Trophoblast cell (in vitro differentiated cells and primary cell): Measurements from ENCODE around the gene ATP6V1B1.

Source experiments
- DNase-seq, 2 donors: peaks; one replicate each; pipeline ENCODE4 v3.0.0-alpha.2; 2016
- H2AFZ ChIP-seq: 2 replicates; pipeline ENCODE4 v1.6.1; 2013; ENCODE audit warnings: low read length, moderate library complexity, mild to moderate bottlenecking; ENCODE audit not compliant: insufficient read depth, poor library complexity
- H2AK5ac ChIP-seq: 2 replicates; pipeline ENCODE4 v1.6.1; 2013; ENCODE audit warnings: mild to moderate bottlenecking, low read length
- H2BK120ac ChIP-seq: 2 replicates; pipeline ENCODE4 v1.6.1; 2013; ENCODE audit warnings: low read length, mild to moderate bottlenecking, moderate library complexity; ENCODE audit not compliant: insufficient read depth, poor library complexity
- H2BK12ac ChIP-seq: 2 replicates; pipeline ENCODE4 v1.6.1; 2013; ENCODE audit warnings: mild to moderate bottlenecking, low read length, moderate library complexity
- H2BK5ac ChIP-seq: 2 replicates; pipeline ENCODE4 v1.6.1; 2013; ENCODE audit warnings: low read length, low read depth, moderate library complexity, mild to moderate bottlenecking; ENCODE audit not compliant: poor library complexity
- H3K14ac ChIP-seq: 2 replicates; pipeline ENCODE4 v1.6.1; 2013; ENCODE audit warnings: mild to moderate bottlenecking, low read length
- H3K18ac ChIP-seq: 2 replicates; pipeline ENCODE4 v1.6.1; 2013; ENCODE audit warnings: mild to moderate bottlenecking, low read length
- H3K23ac ChIP-seq: 2 replicates; pipeline ENCODE4 v1.6.1; 2013; ENCODE audit warnings: low read length
- H3K27ac ChIP-seq: 2 replicates; pipeline ENCODE4 v1.5.1; 2013; ENCODE audit warnings: low read depth, mild to moderate bottlenecking, inconsistent platforms, low read length, moderate library complexity
- H3K27me3 ChIP-seq: 2 replicates; pipeline ENCODE4 v1.6.1; 2013; ENCODE audit warnings: inconsistent platforms, mild to moderate bottlenecking, low read length, moderate library complexity; ENCODE audit not compliant: insufficient read depth
- H3K36me3 ChIP-seq, 2 experiments: 1 replicate in 1 of 2; 2 replicates in 1 of 2; pipeline ENCODE4 v1.6.1; 2013; ENCODE audit warnings: low read length in 2 of 2, mild to moderate bottlenecking in 2 of 2, moderate library complexity in 1 of 2; ENCODE audit not compliant: insufficient read depth in 2 of 2, control insufficient read depth in 1 of 2
- H3K4ac ChIP-seq: 2 replicates; pipeline ENCODE4 v1.6.1; 2013; ENCODE audit warnings: low read depth, mild to moderate bottlenecking, low read length, moderate library complexity
- H3K4me1 ChIP-seq, 2 experiments: 1 replicate in 1 of 2; 2 replicates in 1 of 2; pipeline ENCODE4 v1.6.1; 2013; ENCODE audit warnings: low read length in 2 of 2, mild to moderate bottlenecking in 2 of 2, moderate library complexity in 1 of 2; ENCODE audit not compliant: insufficient read depth in 2 of 2, control insufficient read depth in 1 of 2
- H3K4me2 ChIP-seq: 2 replicates; pipeline ENCODE4 v1.6.1; 2013; ENCODE audit warnings: inconsistent platforms, mild to moderate bottlenecking, low read length, moderate library complexity
- H3K4me3 ChIP-seq: 2 replicates; pipeline ENCODE4 v1.5.1; 2013; ENCODE audit warnings: mild to moderate bottlenecking, low read depth, low read length, inconsistent platforms
- H3K79me1 ChIP-seq: one replicate; pipeline ENCODE4 v1.6.1; 2013; ENCODE audit warnings: low read length
- H3K79me2 ChIP-seq: 2 replicates; pipeline ENCODE4 v1.6.1; 2013; ENCODE audit warnings: low read length, mild to moderate bottlenecking; ENCODE audit not compliant: control insufficient read depth, insufficient read depth, poor library complexity
- H3K9ac ChIP-seq: 2 replicates; pipeline ENCODE4 v1.6.1; 2013; ENCODE audit warnings: mild to moderate bottlenecking, low read length
- H3K9me3 ChIP-seq: 2 replicates; pipeline ENCODE4 v1.6.1; 2013; ENCODE audit warnings: low read depth, mild to moderate bottlenecking, control low read depth, inconsistent platforms, low read length; ENCODE audit not compliant: insufficient read depth
- H4K12ac ChIP-seq: 2 replicates; pipeline ENCODE4 v1.6.1; 2013; ENCODE audit warnings: low read depth, mild to moderate bottlenecking, low read length, moderate library complexity
- H4K8ac ChIP-seq: 2 replicates; pipeline ENCODE4 v1.6.1; 2013; ENCODE audit warnings: low read depth, mild to moderate bottlenecking, low read length, moderate library complexity
- H4K91ac ChIP-seq: one replicate; pipeline ENCODE4 v1.6.1; 2013; ENCODE audit warnings: low read depth, mild to moderate bottlenecking, low read length, moderate library complexity
- WGBS: extraction: QIAGEN DNeasy Blood & Tissue Kit; methylation state at CpG from one replicate; pipeline ENCODE4 v1.1.7; 2013; ENCODE audit warnings: missing lambda C conversion rate; ENCODE audit not compliant: insufficient read length, insufficient coverage; ENCODE audit errors: extremely low coverage; 5-methylcytosine and 5-hydroxymethylcytosine counted together

Gene ATP6V1B1

DNA sequence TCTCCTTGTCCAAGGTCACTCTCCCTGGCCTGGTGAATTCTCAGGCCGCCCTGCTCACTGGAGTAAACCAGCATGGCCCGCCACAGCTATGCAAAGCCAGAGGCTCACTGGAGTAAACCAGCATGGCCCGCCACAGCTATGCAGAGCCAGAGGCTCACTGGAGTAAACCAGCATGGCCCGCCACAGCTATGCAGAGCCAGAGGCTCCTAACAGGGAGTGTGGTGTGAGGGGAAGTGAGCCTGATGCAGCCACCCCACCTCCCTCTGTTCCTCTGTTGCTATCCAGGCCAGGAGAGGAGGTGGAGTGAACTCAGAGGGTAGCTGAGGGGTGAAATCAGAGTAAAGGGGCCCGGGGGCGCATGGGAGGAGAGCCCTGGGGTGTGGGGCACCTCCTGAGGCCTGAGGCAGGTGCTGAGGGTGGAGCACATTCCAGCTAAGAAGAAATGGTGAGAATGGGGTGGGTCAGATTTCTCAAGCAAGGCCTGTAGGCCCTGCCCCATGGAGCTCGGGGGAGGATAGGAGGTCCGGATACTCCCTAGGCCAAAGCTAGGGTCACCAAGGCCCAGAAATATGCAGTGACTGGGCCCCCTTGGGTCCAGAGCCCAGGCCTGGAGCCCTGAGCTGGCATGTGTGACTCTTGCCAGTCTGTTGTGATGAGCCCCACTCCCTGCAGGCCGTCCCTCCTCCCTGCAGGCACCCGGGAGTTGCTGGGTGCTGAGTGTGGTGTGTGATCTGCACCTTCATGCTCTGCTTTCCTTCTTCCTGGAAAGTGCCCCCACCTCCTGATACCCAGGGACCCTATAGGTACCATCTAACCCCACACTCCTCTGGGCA is 1.5 kb downstream of the ATP6V1B1 start:
- Histone ChIP-seq H3K79me2 (no peaks in the 10 kb centered on the region), H3K4me1 (peaks cover 6 to 9% of the 10 kb centered on the region in 2 experiments), H3K23ac (no peak overlapping the region), H2BK120ac (no peak overlapping the region), H3K9me3 (no peaks in the 10 kb centered on the region), H3K4me3 (no peak overlapping the region), H2BK5ac (no peak overlapping the region), H2BK12ac (no peak overlapping the region), H3K4me2 (no peak overlapping the region), H4K91ac (no peak overlapping the region), H4K12ac (no peak overlapping the region), H2AK5ac (no peak overlapping the region), H3K27me3 (peaks cover 13% of the 10 kb centered on the region), H2AFZ (no peak overlapping the region), H3K27ac (no peak overlapping the region), H3K36me3 (no peaks in the 10 kb centered on the region), H3K79me1 (no peaks in the 10 kb centered on the region), H3K9ac (no peak overlapping the region), H3K18ac (no peak overlapping the region), H3K4ac (no peak overlapping the region), H4K8ac (no peak overlapping the region), H3K14ac (no peak overlapping the region)
- WGBS, result no CpG with 5 or more reads among the region's 10 CpGs
- peak; percentile 55 to 67 for DNase-seq

GRCh38 chr2:70937866-70938585 is 2.3 kb downstream of the ATP6V1B1 start:
- Histone ChIP-seq H3K18ac (no peak overlapping the region), H3K9ac (no peak overlapping the region), H3K27me3 (peaks cover 13% of the 10 kb centered on the region), H4K12ac (no peak overlapping the region), H3K27ac (no peak overlapping the region), H2BK12ac (no peak overlapping the region), H2AK5ac (no peak overlapping the region), H3K23ac (no peak overlapping the region), H3K4ac (no peak overlapping the region), H3K14ac (no peak overlapping the region), H3K36me3 (no peaks in the 10 kb centered on the region), H2BK5ac (no peak overlapping the region), H3K4me2 (no peak overlapping the region), H3K79me1 (no peaks in the 10 kb centered on the region), H4K8ac (no peak overlapping the region), H2BK120ac (no peak overlapping the region), H4K91ac (no peak overlapping the region), H3K4me1 (peaks cover 6 to 9% of the 10 kb centered on the region in 2 experiments), H3K79me2 (no peaks in the 10 kb centered on the region), H3K4me3 (no peak overlapping the region), H2AFZ (no peak overlapping the region), H3K9me3 (no peaks in the 10 kb centered on the region)
- DNase-seq, result peak; percentile 13
- WGBS, result no CpG with 5 or more reads among the region's 10 CpGs

- H3K4me3 ChIP-seq, result no peak overlapping the region
- H3K14ac ChIP-seq, result no peak overlapping the region
Measured at GRCh38 chr2:70938586-70938950, 2.9 kb downstream of the ATP6V1B1 start.

GRCh38 chr2:70939001-70939838 is 3.5 kb downstream of the ATP6V1B1 start:
- H3K18ac ChIP-seq, result no peak overlapping the region
- H3K14ac ChIP-seq, result no peak overlapping the region
- H3K27ac ChIP-seq, result no peak overlapping the region
- H3K79me2 ChIP-seq, result no peaks in the 10 kb centered on the region
- H2BK12ac ChIP-seq, result no peak overlapping the region
- no peak overlapping the region for H3K4me2 ChIP-seq
- H3K4ac ChIP-seq, result no peak overlapping the region
- no peak overlapping the region for H3K4me3 ChIP-seq
- no peak for DNase-seq
- no peaks in the 10 kb centered on the region for H3K9me3 ChIP-seq
- no peaks in the 10 kb centered on the region for H3K79me1 ChIP-seq
- no peak overlapping the region for H2BK5ac ChIP-seq
- H2AK5ac ChIP-seq, result no peak overlapping the region
- peaks cover 13% of the 10 kb centered on the region for H3K27me3 ChIP-seq
- H3K36me3 ChIP-seq, result no peaks in the 10 kb centered on the region
- WGBS, result no CpG with 5 or more reads among the region's 30 CpGs
- no peak overlapping the region for H2BK120ac ChIP-seq
- H3K4me1 ChIP-seq, result peaks cover 6 to 9% of the 10 kb centered on the region in 2 experiments
- H3K9ac ChIP-seq, result no peak overlapping the region
- H4K12ac ChIP-seq, result no peak overlapping the region
- no peak overlapping the region for H4K91ac ChIP-seq
- no peak overlapping the region for H2AFZ ChIP-seq
- H3K23ac ChIP-seq, result no peak overlapping the region
- no peak overlapping the region for H4K8ac ChIP-seq

More at GRCh38 chr2:70938586-70938950, 2.9 kb downstream of the ATP6V1B1 start:
- H3K9ac ChIP-seq, result no peak overlapping the region
- no peak overlapping the region for H3K4ac ChIP-seq
- H2AK5ac ChIP-seq, result no peak overlapping the region
- H3K27ac ChIP-seq, result no peak overlapping the region
- no peak overlapping the region for H3K23ac ChIP-seq
- no peak overlapping the region for H4K12ac ChIP-seq
- H3K27me3 ChIP-seq, result peaks cover 13% of the 10 kb centered on the region
- H4K8ac ChIP-seq, result no peak overlapping the region
- no peak overlapping the region for H3K18ac ChIP-seq
- H3K4me1 ChIP-seq, result peaks cover 6 to 9% of the 10 kb centered on the region in 2 experiments
- H3K4me2 ChIP-seq, result no peak overlapping the region
- no CpG with 5 or more reads among the region's 3 CpGs for WGBS
- H3K9me3 ChIP-seq, result no peaks in the 10 kb centered on the region
- H2AFZ ChIP-seq, result no peak overlapping the region
- no peak overlapping the region for H4K91ac ChIP-seq
- no peaks in the 10 kb centered on the region for H3K79me2 ChIP-seq
- no peak overlapping the region for H2BK120ac ChIP-seq
- no peak for DNase-seq
- no peaks in the 10 kb centered on the region for H3K36me3 ChIP-seq
- H3K79me1 ChIP-seq, result no peaks in the 10 kb centered on the region
- no peak overlapping the region for H2BK12ac ChIP-seq
- H2BK5ac ChIP-seq, result no peak overlapping the region
